IPS DF 19.7 (cell line): Measurements from ENCODE around the gene EPB41.
"Not testable (repeated sequence)": the region's sequence is repeated elsewhere in the genome, so short reads cannot be mapped to it uniquely, and the experiment has no call there.

Experiments
- DNase-seq: peaks from one replicate; pipeline ENCODE4 v3.0.0-alpha.2; 2013; ENCODE audit warnings: low read depth, low spot score

Gene EPB41

DNA sequence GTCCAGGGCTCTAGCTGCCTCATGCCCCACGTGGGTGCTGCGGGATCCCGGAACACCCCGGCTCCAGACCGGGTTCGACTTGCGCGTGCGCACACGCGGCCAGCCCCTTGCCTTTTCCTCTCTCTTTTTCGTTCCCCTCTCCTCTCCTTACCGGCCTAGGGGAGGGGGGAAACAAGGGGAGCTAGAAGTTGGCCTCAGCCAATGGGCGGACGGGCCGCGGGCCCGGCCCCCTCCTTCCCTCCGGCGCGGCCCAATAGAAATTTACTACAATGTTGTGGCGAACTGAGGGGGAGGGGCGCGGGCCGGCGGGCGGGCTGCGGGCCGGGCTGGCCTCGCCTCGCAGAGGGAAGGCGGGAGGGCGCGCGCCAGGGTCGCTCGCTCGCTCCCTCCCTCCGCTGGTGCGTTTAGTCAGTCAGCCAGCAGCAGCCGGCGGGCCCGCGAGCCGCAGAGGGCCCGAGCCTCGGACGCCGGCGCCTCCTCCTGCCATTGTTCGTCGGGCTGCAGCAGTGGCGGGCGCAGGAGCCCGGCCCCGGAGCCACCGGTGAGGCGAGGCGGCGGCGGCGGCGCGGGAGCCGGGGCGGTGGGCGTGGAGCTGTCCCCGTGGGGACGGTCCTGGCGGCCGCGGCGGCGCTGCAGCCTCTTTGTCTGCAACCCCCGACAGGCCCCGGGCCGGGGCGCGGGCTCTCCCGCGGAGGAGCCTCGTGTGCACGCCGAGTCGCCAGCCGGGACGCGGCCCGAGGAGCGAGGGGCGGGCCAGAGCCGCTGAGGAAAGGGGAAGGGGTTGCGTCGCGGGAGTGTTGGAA, at the start of gene EPB41:
Gene EPB41 (plus strand): TSS at position 342 of the 803 bp plus-strand sequence. CDS start 72,869 bp downstream, outside the sequence.
- peak; percentile 95 for DNase-seq

GRCh38 chr1:28864695-28865094, 49.7 kb upstream of the EPB41 start:
- DNase-seq, result no peak

DNA sequence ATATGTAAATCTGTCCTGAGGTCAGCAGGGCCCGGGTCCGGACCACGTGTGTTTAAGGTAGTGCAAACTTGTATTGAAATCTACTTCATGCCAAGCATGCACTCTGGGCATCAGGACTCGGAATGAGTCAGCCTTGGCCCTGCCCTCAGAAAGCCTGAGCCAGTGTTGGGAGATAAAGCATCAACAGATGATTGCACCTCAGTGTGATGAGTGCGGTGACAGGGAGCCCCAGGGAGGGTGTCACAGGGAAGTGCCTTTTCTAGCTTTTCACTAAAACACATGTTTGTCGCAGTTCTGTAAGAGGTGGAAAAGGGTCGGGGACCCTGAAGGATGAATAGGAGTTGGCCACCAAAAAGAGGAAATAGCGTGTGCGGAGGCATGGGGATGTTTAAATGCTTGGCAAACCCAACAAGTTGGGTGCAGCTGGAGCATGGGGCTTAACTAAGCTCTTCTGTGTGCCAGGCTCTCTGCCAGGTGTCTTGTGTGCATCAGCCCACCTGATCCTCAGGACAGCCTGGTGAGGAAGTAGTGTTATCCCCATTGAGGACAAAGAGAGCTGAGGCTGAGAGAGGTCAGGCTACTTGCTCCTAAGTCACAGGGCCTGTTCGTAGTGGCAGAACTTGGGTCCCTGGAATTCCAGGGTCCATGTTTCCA, 48.2 kb upstream of the EPB41 start:
- no peak for DNase-seq

- DNase-seq, result no peak
Observed at GRCh38 chr1:28867850-28868249, 46.5 kb upstream of the EPB41 start.

DNA sequence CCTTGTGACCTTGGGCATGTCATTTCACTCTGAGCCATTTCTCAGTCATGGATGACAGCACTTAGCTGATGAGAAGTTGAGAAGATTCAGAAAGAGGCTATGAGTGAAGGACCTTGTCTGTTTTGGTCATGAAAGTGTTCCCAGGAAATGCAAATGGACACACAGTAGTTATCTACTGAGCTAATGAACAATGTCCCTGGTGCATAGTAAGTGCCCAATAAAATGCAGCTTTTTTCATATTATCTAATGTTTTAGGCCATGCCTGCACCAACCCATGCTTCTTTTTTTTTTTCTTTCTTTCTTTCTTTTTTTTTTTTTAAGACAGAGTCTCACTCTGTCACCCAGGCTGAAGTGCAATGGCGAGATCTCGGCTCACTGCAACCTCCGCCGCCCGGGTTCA, 44.4 kb upstream of the EPB41 start:
- no peak for DNase-seq

DNA sequence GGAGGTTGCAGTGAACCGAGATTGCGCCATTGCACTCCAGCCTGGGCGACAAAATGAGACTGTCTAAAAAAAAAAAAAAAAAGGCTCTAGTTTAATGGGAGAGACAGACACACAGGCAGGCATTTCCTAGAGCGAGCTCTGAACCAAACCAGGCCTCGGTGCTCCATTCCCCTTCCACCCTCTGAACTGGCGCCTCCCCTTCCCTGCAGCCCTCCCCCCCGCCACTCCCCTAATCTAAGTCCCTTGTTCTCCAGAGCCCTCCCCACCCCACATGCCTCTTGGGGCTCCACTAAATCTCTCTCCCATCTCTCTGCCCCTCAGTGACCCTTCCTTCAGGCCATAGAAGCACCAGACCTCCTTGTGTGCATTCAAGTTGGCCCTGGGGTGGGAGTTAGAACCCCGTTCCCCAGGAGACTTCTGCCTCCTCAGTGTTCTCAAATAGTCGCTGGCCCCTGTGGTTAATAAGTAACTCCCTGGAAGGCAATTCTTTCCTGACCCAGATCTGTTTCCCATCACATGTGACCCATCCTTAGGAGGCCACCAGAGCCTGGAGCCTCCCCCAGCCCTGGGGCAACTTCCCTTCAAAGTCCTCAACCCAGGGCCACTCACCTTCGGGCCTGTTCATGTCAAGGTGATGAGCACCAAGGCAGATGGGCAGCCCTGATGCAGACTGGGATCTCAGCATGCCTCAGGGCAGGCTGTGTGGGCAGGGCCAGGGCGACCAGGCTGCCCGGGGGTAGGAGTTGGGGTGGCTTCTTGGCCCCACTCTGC, 42.6 kb upstream of the EPB41 start:
- no peak for DNase-seq

- not testable (repeated sequence) for DNase-seq
Observed at GRCh38 chr1:28875134-28875533, 39.2 kb upstream of the EPB41 start.

DNA sequence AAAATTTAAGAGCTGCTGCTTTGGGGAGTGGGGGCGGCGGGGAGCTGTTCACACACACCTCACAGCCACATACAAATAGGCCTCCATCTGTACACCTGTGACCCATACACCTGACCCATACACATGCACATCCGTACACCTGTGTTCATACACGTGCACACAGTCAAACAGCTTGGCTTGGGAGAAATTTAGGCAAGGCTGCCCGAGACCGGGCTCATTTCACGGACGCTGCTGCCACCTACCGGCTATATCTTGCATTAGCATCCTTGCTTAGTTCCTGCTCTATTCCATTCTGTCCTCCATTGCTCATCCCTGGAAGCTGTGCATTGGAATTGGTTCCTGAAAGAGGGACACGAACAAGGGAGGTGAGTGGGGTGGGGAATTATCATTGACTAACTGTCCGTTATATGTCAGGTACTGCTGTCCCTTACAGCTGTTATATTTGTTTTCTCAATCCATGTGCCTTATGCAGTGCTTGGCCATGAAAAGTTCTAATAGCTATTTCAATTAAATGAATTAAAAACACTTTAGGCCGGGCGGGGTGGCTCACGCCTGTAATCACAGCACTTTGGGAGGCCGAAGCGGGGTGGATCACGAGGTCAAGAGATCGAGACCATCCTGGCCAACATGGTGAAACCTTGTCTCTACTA, 37.1 kb upstream of the EPB41 start:
- DNase-seq, result no peak

DNA sequence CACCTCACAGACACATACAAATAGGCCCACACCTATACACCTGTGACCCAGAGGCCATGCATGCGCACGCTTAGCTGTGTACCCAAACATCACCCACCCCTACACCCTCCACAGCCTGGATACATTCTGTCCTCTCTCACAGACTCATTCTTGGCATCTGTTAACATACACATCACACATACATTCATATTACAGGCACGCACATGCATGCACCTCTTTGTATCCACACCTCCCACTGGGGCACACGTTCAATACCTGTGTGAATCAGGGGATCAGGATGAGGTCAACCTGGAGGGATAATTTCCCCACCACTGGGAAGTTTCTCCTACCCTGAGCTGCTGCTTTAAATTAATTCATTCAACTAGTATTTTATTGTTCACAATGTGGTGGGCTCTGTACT, 35.6 kb upstream of the EPB41 start:
- DNase-seq, result no peak

DNA sequence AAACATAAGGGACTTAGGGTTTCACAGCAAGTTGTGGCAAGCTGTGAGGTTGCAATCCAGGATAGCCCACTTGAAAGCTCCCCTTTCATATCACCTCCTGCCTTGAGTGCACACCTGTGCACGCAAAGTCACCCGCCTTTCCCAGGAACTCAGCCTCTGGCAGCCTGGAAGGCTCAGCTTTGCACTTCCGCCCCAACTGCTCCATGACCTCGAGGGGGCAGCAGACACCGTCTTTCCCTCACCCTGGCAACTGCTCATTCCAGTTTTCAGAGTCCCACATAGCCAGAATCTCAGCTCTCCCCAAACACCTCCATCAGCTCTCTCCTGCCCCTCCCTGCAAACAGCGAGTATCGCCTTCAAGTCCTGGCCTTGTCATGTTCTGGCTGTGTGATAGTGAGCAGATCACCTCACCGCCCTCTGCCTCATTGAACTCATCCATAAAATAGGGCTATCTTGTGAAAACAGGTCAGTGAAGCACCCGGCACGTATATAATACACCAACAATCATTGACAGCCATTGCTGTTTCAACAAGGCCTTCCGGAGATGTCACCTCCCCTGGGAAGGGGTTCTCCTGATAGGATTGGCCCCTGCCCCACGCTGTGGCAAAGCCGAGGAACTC, 32.2 kb upstream of the EPB41 start:
- DNase-seq, result peak; percentile 91

DNA sequence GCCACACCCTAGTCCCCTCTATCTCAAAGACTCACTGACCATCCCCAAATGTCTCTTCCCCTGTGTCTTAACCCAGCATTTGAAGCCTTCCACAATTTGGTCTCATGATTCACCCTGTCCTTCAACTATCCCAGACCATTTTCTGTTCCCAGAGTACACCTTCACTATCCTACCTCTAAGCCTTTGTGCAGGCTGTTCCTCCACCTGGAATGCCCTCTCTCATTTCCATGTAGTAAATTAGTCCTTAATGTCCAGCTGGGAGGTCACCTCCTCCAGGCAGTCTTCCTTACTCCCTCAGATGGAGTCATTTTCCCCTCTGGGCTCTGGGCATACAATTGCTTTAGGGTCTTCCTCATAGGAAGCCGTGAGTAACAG, 31.1 kb upstream of the EPB41 start:
- DNase-seq, result no peak

DNA sequence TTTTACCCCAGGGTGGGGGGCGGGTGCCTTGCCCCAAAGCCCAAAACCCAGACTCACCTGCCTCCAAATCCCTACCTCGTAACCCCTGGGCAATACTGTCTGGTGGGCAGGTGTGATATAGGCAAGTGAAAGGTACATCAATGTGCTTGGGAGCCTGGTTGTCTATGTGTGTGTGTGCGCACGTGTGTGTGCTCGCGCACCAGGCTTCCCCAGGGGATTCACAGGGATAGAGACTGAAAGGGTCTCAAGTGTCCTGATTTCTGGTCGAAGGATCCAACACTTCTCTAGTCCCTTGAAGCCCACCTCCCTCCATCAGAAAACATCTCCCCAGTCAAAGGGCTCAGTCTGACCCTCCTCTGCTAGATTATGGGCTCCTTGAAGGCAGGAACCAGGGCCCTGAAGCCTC, 28.9 kb upstream of the EPB41 start:
- DNase-seq, result no peak

DNA sequence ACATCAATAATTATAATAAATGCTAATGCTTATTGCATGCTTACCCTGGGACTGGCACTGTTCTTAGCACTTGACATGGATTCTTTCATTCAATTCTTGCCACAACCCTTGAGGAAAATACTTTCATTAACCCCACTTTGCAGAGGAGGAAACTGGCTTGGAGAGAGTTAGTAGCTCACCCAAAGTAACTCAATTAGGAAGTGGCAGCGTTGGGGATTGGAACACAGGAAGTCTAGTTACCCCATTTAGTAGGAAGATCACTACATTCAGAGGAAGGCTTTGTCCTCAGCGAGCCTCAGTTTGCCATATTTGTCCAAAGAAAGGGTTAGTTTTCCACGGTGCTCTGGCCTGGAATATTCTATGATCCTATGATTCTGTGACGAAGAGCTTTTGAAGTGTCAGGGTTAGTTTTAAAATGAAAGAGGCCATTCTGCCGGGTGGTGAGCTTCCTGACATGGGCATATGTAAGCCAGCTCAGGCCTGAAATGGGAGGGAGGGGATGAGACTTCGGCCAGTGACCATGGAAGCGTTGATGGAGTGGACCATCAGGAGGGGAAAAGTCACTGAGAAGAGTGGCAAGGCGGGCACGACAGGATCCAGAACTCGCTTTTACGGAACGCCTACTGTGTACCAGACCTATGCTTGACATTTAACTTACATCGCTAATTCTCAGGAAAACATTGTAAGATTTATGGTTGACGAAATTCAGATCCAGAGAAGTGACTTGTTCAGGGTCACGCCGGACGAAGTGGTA, 28.2 kb upstream of the EPB41 start:
- no peak for DNase-seq

GRCh38 chr1:28886731-28887418, 27.5 kb upstream of the EPB41 start:
- DNase-seq, result peak; percentile 60

GRCh38 chr1:28887419-28887834, 26.9 kb upstream of the EPB41 start:
- no peak for DNase-seq

GRCh38 chr1:28887835-28888682, 26.3 kb upstream of the EPB41 start:
- DNase-seq, result no peak

DNA sequence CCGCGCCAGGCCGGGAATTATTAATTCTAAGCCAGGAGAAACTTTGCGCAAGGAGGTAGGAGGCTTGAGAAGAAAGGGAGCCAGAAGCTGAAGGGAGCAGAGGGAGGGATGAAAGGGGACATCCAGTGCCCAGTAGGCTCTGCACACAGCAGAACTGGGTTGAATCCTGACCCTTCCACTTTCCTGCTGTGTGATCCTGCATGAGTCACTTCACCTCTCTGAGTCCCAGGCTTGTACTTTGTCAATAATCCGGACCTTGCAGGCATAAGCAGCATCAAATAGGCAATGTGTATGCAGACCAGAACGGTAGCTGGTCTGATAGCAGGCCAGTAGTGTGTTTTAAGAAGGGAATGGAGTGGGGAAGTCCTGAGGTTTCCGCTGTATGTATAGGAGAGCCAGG, 25.5 kb upstream of the EPB41 start:
- no peak for DNase-seq

GRCh38 chr1:28889357-28889756, 25.0 kb upstream of the EPB41 start:
- DNase-seq, result no peak

DNA sequence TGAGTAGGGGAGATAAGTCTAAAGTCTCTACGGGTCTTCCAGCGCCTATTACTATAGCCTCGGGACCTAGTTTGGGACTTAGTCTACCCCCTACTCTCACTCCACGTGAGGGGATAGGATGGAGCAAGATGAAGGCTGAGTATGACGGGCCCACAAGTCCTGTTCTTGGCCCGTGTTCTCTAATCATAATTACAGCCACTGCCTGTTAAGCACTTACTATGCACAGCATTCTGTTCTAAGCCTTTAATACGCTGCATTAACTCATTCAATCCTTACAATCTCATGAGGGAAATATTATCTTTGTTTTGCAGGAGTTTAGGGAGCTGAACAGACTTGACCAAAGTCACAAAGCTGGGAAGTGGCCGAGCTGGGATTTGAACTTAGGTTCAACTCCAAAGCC, 23.9 kb upstream of the EPB41 start:
- no peak for DNase-seq
